Aorta (tissue), 5 donors: ENCODE results near the gene CYYR1. TPM values are rescaled to one million over a fixed set of nuclear protein-coding genes. Genes with fewer than 3 reads are reported as not detected.

Source experiments
- ATAC-seq: fragments of 200-7000 bp; cut with Tn5 transposase; one replicate; pipeline ENCODE4 v1.9.1; 2022; ENCODE audit warnings: moderate library complexity; ENCODE audit not compliant: low FRiP score
- DNase-seq, 2 donors: peaks; one replicate each; pipeline ENCODE4 v3.0.0-alpha.2; 2020
- H3K27ac ChIP-seq, 2 donors: one replicate each; pipeline ENCODE4 v1.5.1; 2013; ENCODE audit warnings: low read length in 2 of 2, mild to moderate bottlenecking in 2 of 2, moderate library complexity in 2 of 2, control low read depth in 1 of 2, inconsistent platforms in 1 of 2, low read depth in 1 of 2
- H3K27me3 ChIP-seq, 2 donors: one replicate each; pipeline ENCODE4 v1.6.1; 2013; ENCODE audit warnings: control low read depth in 1 of 2, low read length in 1 of 2, mild to moderate bottlenecking in 1 of 2, moderate library complexity in 1 of 2; ENCODE audit not compliant: insufficient read depth in 2 of 2, control insufficient read depth in 1 of 2
- H3K36me3 ChIP-seq, 2 donors: one replicate each; pipeline ENCODE4 v1.6.1; 2013; ENCODE audit warnings: control low read depth in 1 of 2, low read length in 1 of 2, mild to moderate bottlenecking in 1 of 2; ENCODE audit not compliant: insufficient read depth in 2 of 2, control insufficient read depth in 1 of 2
- H3K4me1 ChIP-seq, 2 donors: one replicate each; pipeline ENCODE4 v1.6.1; 2013; ENCODE audit warnings: low read length in 2 of 2, control low read depth in 1 of 2, mild to moderate bottlenecking in 1 of 2, moderate library complexity in 1 of 2; ENCODE audit not compliant: insufficient read depth in 2 of 2, control insufficient read depth in 1 of 2
- H3K4me3 ChIP-seq, 2 donors: one replicate each; pipeline ENCODE4 v1.5.1; 2013; ENCODE audit warnings: low read length in 2 of 2, control low read depth in 1 of 2, mild to moderate bottlenecking in 1 of 2
- H3K9me3 ChIP-seq: one replicate; pipeline ENCODE4 v1.6.1; 2013; ENCODE audit warnings: mild to moderate bottlenecking, low read length; ENCODE audit not compliant: control insufficient read depth
- whole genome bisulfite sequencing, 2 donors: extraction: QIAGEN DNeasy Blood & Tissue Kit; methylation state at CpG; one replicate each; pipeline ENCODE4 v1.1.7; 2013; 5-methylcytosine and 5-hydroxymethylcytosine counted together
- intact Hi-C, 2 donors: fragments of 100-400 bp; cut with DNase I; formaldehyde crosslinking; loops; one replicate each; pipeline versions ENCODE4 v1.14.2 to v1.15.0; 2022
- polyA plus RNA-seq, 2 donors: library from polyadenylated mRNA; stranded (reverse); fragments of 200-250 nt; gene quantifications; one replicate each; pipeline ENCODE4 v1.2.3, GENCODE V29; 2013
- total RNA-seq, 2 donors: library from RNA; stranded (reverse); fragmentation: NEBNext Ultra II Directional; extraction: Animal tissue kit (Norgen Biotek cat#: 25700); gene quantifications; one replicate each; pipeline ENCODE4 v1.2.1, GENCODE V29; 2021
- donor health status: healthy with polysubstance abuse.
- donor health status: Bipolar disorder and iron deficiency.
- donor health status: DM: no; HTN: no; CAD: no.
- donor health status: DM: no; HTN: no; CAD: no.
- donor health status: DM: yes; HTN: yes; CAD: no.

The CYYR1 gene
- total and polyA plus RNA-seq, 4 donors, result 1.6 to 45.8 (median 13.4) TPM

- ATAC-seq (no peak), DNase-seq (no peak)
- 80 to 95% methylated on average over 3 of the region's 3 CpGs for WGBS, 2 donors
- no peaks in the 10 kb centered on the region for H3K9me3 ChIP-seq
- no peak overlapping the region for H3K27ac ChIP-seq
- no peaks in the 10 kb centered on the region for H3K36me3 ChIP-seq
- H3K27me3 ChIP-seq, result no peaks in the 10 kb centered on the region
- H3K4me3 ChIP-seq, result no peak overlapping the region
- intact Hi-C loops, result no loop called here
- H3K4me1 ChIP-seq, result no peaks in the 10 kb centered on the region
Observed at GRCh38 chr21:26491663-26492062, 81.4 kb downstream of the CYYR1 start.

- intact Hi-C loops, result no loop called here
- Histone ChIP-seq H3K9me3 (no peaks in the 10 kb centered on the region), H3K27me3 (no peaks in the 10 kb centered on the region), H3K4me3 (no peak overlapping the region), H3K27ac (no peak overlapping the region), H3K36me3 (no peaks in the 10 kb centered on the region), H3K4me1 (no peaks in the 10 kb centered on the region)
- WGBS, 2 donors, result 10 to 22% methylated on average over 2 of the region's 2 CpGs
- DNase-seq (no peak), ATAC-seq (no peak)
Observed at GRCh38 chr21:26490771-26491170, 82.3 kb downstream of the CYYR1 start.

- Histone ChIP-seq H3K27me3 (no peaks in the 10 kb centered on the region), H3K27ac (no peak overlapping the region), H3K4me1 (no peaks in the 10 kb centered on the region), H3K4me3 (no peak overlapping the region), H3K9me3 (no peaks in the 10 kb centered on the region), H3K36me3 (no peaks in the 10 kb centered on the region)
- no peak for ATAC-seq
- no peak for DNase-seq
- intact Hi-C loops, result no loop called here
- WGBS, 2 donors, result 95 to 97% methylated on average over 6 of the region's 6 CpGs
Observed at GRCh38 chr21:26489781-26490180, 83.3 kb downstream of the CYYR1 start.

- H3K4me1 ChIP-seq, result no peaks in the 10 kb centered on the region
- H3K9me3 ChIP-seq, result no peaks in the 10 kb centered on the region
- WGBS, 2 donors, result 94 to 96% methylated on average over 4 of the region's 4 CpGs
- no peaks in the 10 kb centered on the region for H3K27me3 ChIP-seq
- ATAC-seq (no peak), DNase-seq (no peak)
- intact Hi-C loops, result no loop called here
- no peak overlapping the region for H3K27ac ChIP-seq
- no peaks in the 10 kb centered on the region for H3K36me3 ChIP-seq
- no peak overlapping the region for H3K4me3 ChIP-seq
Observed at GRCh38 chr21:26487981-26488480, 85.1 kb downstream of the CYYR1 start.

- Histone ChIP-seq H3K9me3 (no peaks in the 10 kb centered on the region), H3K27me3 (no peaks in the 10 kb centered on the region), H3K27ac (no peak overlapping the region), H3K4me3 (no peak overlapping the region), H3K36me3 (no peaks in the 10 kb centered on the region), H3K4me1 (no peaks in the 10 kb centered on the region)
- ATAC-seq (no peak), DNase-seq (no peak)
- 90 to 94% methylated on average over 2 of the region's 2 CpGs for WGBS, 2 donors
- intact Hi-C loops, result no loop called here
Observed at GRCh38 chr21:26473471-26473870, 99.6 kb downstream of the CYYR1 start.

- no peak overlapping the region for H3K4me3 ChIP-seq
- H3K27me3 ChIP-seq, result no peaks in the 10 kb centered on the region
- ATAC-seq (no peak), DNase-seq (no peak)
- no peaks in the 10 kb centered on the region for H3K36me3 ChIP-seq
- 41 to 57% methylated on average over 5 of the region's 5 CpGs for WGBS, 2 donors
- H3K9me3 ChIP-seq, result no peaks in the 10 kb centered on the region
- no peaks in the 10 kb centered on the region for H3K4me1 ChIP-seq
- H3K27ac ChIP-seq, result no peak overlapping the region
- intact Hi-C loops, result no loop called here
Observed at GRCh38 chr21:26471099-26471471, 102.0 kb downstream of the CYYR1 start.

GRCh38 chr21:26470351-26471098 lies 102.6 kb downstream of the CYYR1 start:
- ATAC-seq, result no peak
- no peaks in the 10 kb centered on the region for H3K9me3 ChIP-seq
- WGBS, 2 donors, result 84 to 92% methylated on average over 8 of the region's 8 CpGs

GRCh38 chr21:26469789-26470188 lies 103.3 kb downstream of the CYYR1 start:
- no peak overlapping the region for H3K27ac ChIP-seq
- WGBS, 2 donors, result 11 to 19% methylated on average over 1 of the region's 1 CpG
- intact Hi-C loops, result no loop called here
- peak; percentile 66 for ATAC-seq
- H3K4me3 ChIP-seq, result no peak overlapping the region
- H3K4me1 ChIP-seq, result no peaks in the 10 kb centered on the region
- H3K36me3 ChIP-seq, result no peaks in the 10 kb centered on the region
- DNase-seq, result no peak
- no peaks in the 10 kb centered on the region for H3K9me3 ChIP-seq
- H3K27me3 ChIP-seq, result no peaks in the 10 kb centered on the region

More at GRCh38 chr21:26470351-26471098, 102.6 kb downstream of the CYYR1 start:
- Histone ChIP-seq H3K27ac (no peak overlapping the region), H3K36me3 (no peaks in the 10 kb centered on the region), H3K4me3 (no peak overlapping the region), H3K27me3 (no peaks in the 10 kb centered on the region), H3K4me1 (no peaks in the 10 kb centered on the region)
- intact Hi-C loops, result no loop called here
- DNase-seq, result no peak

- Histone ChIP-seq H3K27me3 (no peaks in the 10 kb centered on the region), H3K36me3 (no peaks in the 10 kb centered on the region), H3K27ac (no peak overlapping the region), H3K4me3 (no peak overlapping the region), H3K9me3 (no peaks in the 10 kb centered on the region), H3K4me1 (no peaks in the 10 kb centered on the region)
- 29 to 34% methylated on average over 3 of the region's 3 CpGs for WGBS, 2 donors
- intact Hi-C loops, result no loop called here
- ATAC-seq, result no peak
- no peak for DNase-seq
Observed at GRCh38 chr21:26465916-26466315, 107.2 kb downstream of the CYYR1 start.
